MM.1S (cell line): ENCODE data around the gene NME4.

Source experiments
- DNase-seq: peaks from one replicate; pipeline ENCODE4 v3.0.0-alpha.2; 2015
- H2AFZ ChIP-seq: fragments of 300-600 bp; sonication (generic); 2 replicates; pipeline ENCODE4 v1.6.0; 2016; ENCODE audit warnings: antibody characterized with exemption, low read length
- H3F3A ChIP-seq: fragments of 300-600 bp; sonication (generic); 2 replicates; pipeline ENCODE4 v1.6.1; 2016; ENCODE audit warnings: mild to moderate bottlenecking, antibody characterized with exemption, low read length, moderate library complexity, mixed read lengths; ENCODE audit not compliant: insufficient read depth
- H3K27ac ChIP-seq: fragments of 300-600 bp; sonication (generic); 2 replicates; pipeline ENCODE4 v1.5.1; 2016; ENCODE audit warnings: mild to moderate bottlenecking, low read length
- H3K27me3 ChIP-seq: fragments of 300-600 bp; sonication (generic); replicated peaks from 2 replicates; pipeline ENCODE4 v1.6.0; 2016; ENCODE audit warnings: low read length; ENCODE audit not compliant: insufficient read depth
- H3K36me3 ChIP-seq: fragments of 300-600 bp; sonication (generic); replicated peaks from 2 replicates; pipeline ENCODE4 v1.6.1; 2016; ENCODE audit warnings: mild to moderate bottlenecking, low read length, mixed read lengths; ENCODE audit not compliant: insufficient read depth
- H3K4me1 ChIP-seq: fragments of 300-600 bp; sonication (generic); 2 replicates; pipeline ENCODE4 v1.6.1; 2016; ENCODE audit warnings: low read length, mixed read lengths
- H3K4me2 ChIP-seq: fragments of 300-600 bp; sonication (generic); 2 replicates; pipeline ENCODE4 v1.6.0; 2016; ENCODE audit warnings: low read depth, low read length
- H3K4me3 ChIP-seq: fragments of 300-600 bp; sonication (generic); 2 replicates; pipeline ENCODE4 v1.5.1; 2016; ENCODE audit warnings: low read length, mixed read lengths
- H3K79me2 ChIP-seq: fragments of 300-600 bp; sonication (generic); 2 replicates; pipeline ENCODE4 v1.6.1; 2016; ENCODE audit warnings: mixed run types, low read length, mixed read lengths
- H3K9ac ChIP-seq: fragments of 300-600 bp; sonication (generic); 2 replicates; pipeline ENCODE4 v1.6.1; 2016; ENCODE audit warnings: low read length, mixed read lengths
- H3K9me2 ChIP-seq: fragments of 300-600 bp; sonication (generic); replicated peaks from 2 replicates; pipeline ENCODE4 v1.6.1; 2016; ENCODE audit warnings: mild to moderate bottlenecking, low read length, mixed read lengths; ENCODE audit not compliant: insufficient read depth
- H3K9me3 ChIP-seq: fragments of 300-600 bp; sonication (generic); replicated peaks from 2 replicates; pipeline ENCODE4 v1.6.1; 2016; ENCODE audit warnings: mild to moderate bottlenecking, low read length, mixed read lengths; ENCODE audit not compliant: insufficient read depth
- H4K20me1 ChIP-seq: fragments of 300-600 bp; sonication (generic); 2 replicates; pipeline ENCODE4 v1.6.1; 2016; ENCODE audit warnings: mild to moderate bottlenecking, low read length, moderate library complexity, mixed read lengths; ENCODE audit not compliant: insufficient read depth
- CTCF ChIP-seq: fragments of 300-600 bp; sonication (generic); IDR thresholded peaks from 2 replicates; pipeline ENCODE4 v1.5.1; 2016; ENCODE audit warnings: antibody characterized with exemption, low read length, mixed read lengths
- EZH2 ChIP-seq: fragments of 300-600 bp; sonication (generic); optimal IDR thresholded peaks from 2 replicates; pipeline ENCODE3; 2017; ENCODE audit warnings: low read depth, mild to moderate bottlenecking, antibody characterized with exemption, low read length, mixed read lengths
- EZH2phosphoT487 ChIP-seq: fragments of 300-600 bp; sonication (generic); IDR thresholded peaks from 2 replicates; pipeline ENCODE4 v1.6.1; 2018; ENCODE audit warnings: antibody characterized with exemption, low read length

Gene NME4

DNA sequence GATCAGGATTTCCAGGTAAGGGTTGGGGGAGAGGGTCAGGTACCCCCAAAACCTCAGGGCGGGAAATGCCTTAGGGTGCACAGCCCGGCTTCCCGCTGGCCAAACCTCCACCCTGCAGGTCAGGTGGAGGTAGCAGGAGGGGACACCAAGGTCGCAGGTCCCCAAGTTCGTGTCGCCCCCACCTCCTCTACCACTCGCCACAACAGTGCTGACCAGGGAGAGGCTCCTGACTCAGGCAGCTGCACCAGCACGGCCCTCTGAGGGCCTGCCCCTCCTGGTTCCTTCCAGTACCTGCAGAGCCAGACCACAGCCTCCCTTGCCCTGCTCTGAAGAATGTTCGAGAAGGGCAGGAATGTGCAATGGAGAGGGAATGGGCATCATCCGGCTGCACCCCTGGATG lies 30.5 kb upstream of the NME4 start:
- TF ChIP-seq EZH2phosphoT487 (no peak), EZH2 (no peak), CTCF (no peak)
- no peaks in the 10 kb centered on the region for H4K20me1 ChIP-seq
- no peaks in the 10 kb centered on the region for H3K36me3 ChIP-seq
- H3K27me3 ChIP-seq = peaks cover 5% of the 10 kb centered on the region
- H3K4me1 ChIP-seq = peaks cover 5% of the 10 kb centered on the region; the same call in 1 of the 2 replicates
- no peak overlapping the region for H3K4me2 ChIP-seq
- no peak overlapping the region for H3K9ac ChIP-seq
- no peak overlapping the region for H3K27ac ChIP-seq
- 0 out of 2 replicates have a peak, but pooled peaks cover 6% of the 10 kb centered on the region for H3K79me2 ChIP-seq
- no peaks in the 10 kb centered on the region for H3F3A ChIP-seq
- no peaks in the 10 kb centered on the region for H3K9me2 ChIP-seq
- no peak overlapping the region for H2AFZ ChIP-seq
- no peak for DNase-seq
- no peaks in the 10 kb centered on the region for H3K9me3 ChIP-seq
- H3K4me3 ChIP-seq = no peak overlapping the region

DNA sequence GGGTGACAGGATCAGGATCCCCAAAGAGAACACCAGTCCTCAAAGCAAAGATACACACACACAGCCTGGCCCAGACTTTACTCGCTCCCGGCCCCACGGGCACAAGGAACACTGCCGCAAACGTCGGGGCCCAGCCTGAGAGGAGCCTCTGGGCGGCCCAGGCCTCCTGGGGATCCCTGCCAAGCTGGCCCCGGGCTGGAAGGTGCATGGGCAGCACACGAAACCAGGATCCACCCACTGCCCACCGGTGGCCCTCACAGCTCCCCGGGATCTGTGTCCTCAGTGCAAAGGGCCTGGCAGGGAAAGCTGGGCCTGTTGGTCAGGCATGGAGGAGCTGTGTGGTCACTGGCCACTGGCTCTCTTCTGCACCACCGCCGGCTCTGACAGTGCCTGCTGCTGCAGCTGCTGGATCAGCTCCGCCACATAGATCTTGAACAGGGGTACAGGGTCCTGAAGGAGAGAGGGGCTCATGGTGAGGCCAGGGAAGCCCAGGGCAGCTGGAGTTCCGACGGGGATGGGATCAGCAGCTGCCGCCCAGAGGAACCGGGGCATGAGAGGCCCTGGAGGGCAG lies 29.6 kb upstream of the NME4 start:
- TF ChIP-seq EZH2phosphoT487 = no peak
- no peak for TF ChIP-seq EZH2
- no peak for TF ChIP-seq CTCF
- Histone ChIP-seq H3K27ac (no peak overlapping the region), H3K9me3 (no peaks in the 10 kb centered on the region), H3K4me2 (no peak overlapping the region), H3K36me3 (no peaks in the 10 kb centered on the region), H3K9me2 (no peaks in the 10 kb centered on the region), H2AFZ (no peak overlapping the region), H3K9ac (no peak overlapping the region), H3K79me2 (0 out of 2 replicates have a peak, but pooled peaks cover 6% of the 10 kb centered on the region), H3K27me3 (no peaks in the 10 kb centered on the region; the same call in 1 of the 2 replicates), H3K4me3 (no peak overlapping the region), H3K4me1 (peaks cover 5% of the 10 kb centered on the region; the same call in 1 of the 2 replicates), H3F3A (no peaks in the 10 kb centered on the region), H4K20me1 (no peaks in the 10 kb centered on the region)
- DNase-seq = no peak

GRCh38 chr16:368388-369158 lies 28.4 kb upstream of the NME4 start:
- Histone ChIP-seq H3K4me1 (peaks cover 5% of the 10 kb centered on the region; the same call in 1 of the 2 replicates), H3K9me3 (no peaks in the 10 kb centered on the region), H2AFZ (no peak overlapping the region), H3K4me3 (no peak overlapping the region), H3F3A (no peaks in the 10 kb centered on the region), H4K20me1 (no peaks in the 10 kb centered on the region), H3K27ac (no peak overlapping the region), H3K4me2 (no peak overlapping the region), H3K9ac (no peak overlapping the region), H3K36me3 (no peaks in the 10 kb centered on the region), H3K79me2 (0 out of 2 replicates have a peak, but pooled peaks cover 6% of the 10 kb centered on the region), H3K27me3 (no peaks in the 10 kb centered on the region), H3K9me2 (no peaks in the 10 kb centered on the region)
- TF ChIP-seq EZH2phosphoT487 (no peak), CTCF (no peak), EZH2 (no peak)
- no peak for DNase-seq
